ENCODE measurements around the gene LYRM9. TPM values are rescaled to one million over a fixed set of nuclear protein-coding genes. Genes with fewer than 3 reads are reported as not detected.

The LYRM9 gene
- total and polyA plus RNA-seq, 8 donors: 5.1 to 22.9 (median 16.7) TPM

GRCh38 chr17:27870345-27870744 lies 22.8 kb downstream of the LYRM9 start:
- DNase-seq: no peak
- no peak overlapping the region for H3K27ac ChIP-seq
- H3K27me3 ChIP-seq: no peaks in the 10 kb centered on the region
- intact Hi-C loops (cut with DNase I): loop anchor here in 1 of 2 donors (10.0 kb wide), 1 partner anchor 206 kb away; no protein-coding TSS in a partner anchor
- H3K36me3 ChIP-seq: no peaks in the 10 kb centered on the region
- H3K4me3 ChIP-seq: no peak overlapping the region
- TF ChIP-seq CTCF (IDR thresholded peaks at IDR 0.05): no peak
- ATAC-seq: no peak
- no peaks in the 10 kb centered on the region for H3K4me1 ChIP-seq
- peaks cover 0 to 2% of the 10 kb centered on the region in 2 donors for H3K9me3 ChIP-seq

- no peaks in the 10 kb centered on the region for H3K27me3 ChIP-seq
- intact Hi-C loops (cut with DNase I): no loop called here
- DNase-seq (no peak), ATAC-seq (no peak)
- no peak overlapping the region for H3K4me3 ChIP-seq
- TF ChIP-seq CTCF (IDR thresholded peaks at IDR 0.05): no peak
- peaks cover 0 to 2% of the 10 kb centered on the region in 2 donors for H3K9me3 ChIP-seq
- H3K4me1 ChIP-seq: no peaks in the 10 kb centered on the region
- H3K27ac ChIP-seq: no peak overlapping the region
- H3K36me3 ChIP-seq: no peaks in the 10 kb centered on the region
Observed at GRCh38 chr17:27868565-27868964, 24.6 kb downstream of the LYRM9 start.

GRCh38 chr17:27862840-27863239 lies 30.3 kb downstream of the LYRM9 start:
- no peak overlapping the region for H3K4me3 ChIP-seq
- ATAC-seq (no peak), DNase-seq (no peak)
- no peaks in the 10 kb centered on the region for H3K9me3 ChIP-seq
- no peaks in the 10 kb centered on the region for H3K4me1 ChIP-seq
- no peak for TF ChIP-seq CTCF (IDR thresholded peaks at IDR 0.05)
- H3K36me3 ChIP-seq: no peaks in the 10 kb centered on the region
- H3K27ac ChIP-seq: no peak overlapping the region
- intact Hi-C loops (cut with DNase I): no loop called here
- H3K27me3 ChIP-seq: no peaks in the 10 kb centered on the region

GRCh38 chr17:27862004-27862403 lies 31.2 kb downstream of the LYRM9 start:
- H3K27ac ChIP-seq: no peak overlapping the region
- TF ChIP-seq CTCF (IDR thresholded peaks at IDR 0.05): no peak

GRCh38 chr17:27860971-27861664 lies 32.0 kb downstream of the LYRM9 start:
- Histone ChIP-seq H3K27me3 (no peaks in the 10 kb centered on the region), H3K4me3 (no peak overlapping the region), H3K36me3 (no peaks in the 10 kb centered on the region), H3K27ac (no peak overlapping the region), H3K9me3 (no peaks in the 10 kb centered on the region), H3K4me1 (no peaks in the 10 kb centered on the region)
- ATAC-seq: no peak
- DNase-seq: no peak
- no peak for TF ChIP-seq CTCF (IDR thresholded peaks at IDR 0.05)
- intact Hi-C loops (cut with DNase I): no loop called here

More at GRCh38 chr17:27862004-27862403, 31.2 kb downstream of the LYRM9 start:
- intact Hi-C loops (cut with DNase I): no loop called here
- no peaks in the 10 kb centered on the region for H3K4me1 ChIP-seq
- no peaks in the 10 kb centered on the region for H3K9me3 ChIP-seq
- DNase-seq (no peak), ATAC-seq (no peak)
- H3K4me3 ChIP-seq: no peak overlapping the region
- H3K27me3 ChIP-seq: no peaks in the 10 kb centered on the region
- no peaks in the 10 kb centered on the region for H3K36me3 ChIP-seq
